ENCODE data around the gene ADA. TPM values are rescaled to one million over a fixed set of nuclear protein-coding genes. Genes with fewer than 3 reads are reported as not detected.
"Not testable (repeated sequence)": the region's sequence is repeated elsewhere in the genome, so short reads cannot be mapped to it uniquely, and the experiment has no call there.

Gene ADA
- total RNA-seq, 1 donor from 2014 or later, result 7.7 TPM

DNA sequence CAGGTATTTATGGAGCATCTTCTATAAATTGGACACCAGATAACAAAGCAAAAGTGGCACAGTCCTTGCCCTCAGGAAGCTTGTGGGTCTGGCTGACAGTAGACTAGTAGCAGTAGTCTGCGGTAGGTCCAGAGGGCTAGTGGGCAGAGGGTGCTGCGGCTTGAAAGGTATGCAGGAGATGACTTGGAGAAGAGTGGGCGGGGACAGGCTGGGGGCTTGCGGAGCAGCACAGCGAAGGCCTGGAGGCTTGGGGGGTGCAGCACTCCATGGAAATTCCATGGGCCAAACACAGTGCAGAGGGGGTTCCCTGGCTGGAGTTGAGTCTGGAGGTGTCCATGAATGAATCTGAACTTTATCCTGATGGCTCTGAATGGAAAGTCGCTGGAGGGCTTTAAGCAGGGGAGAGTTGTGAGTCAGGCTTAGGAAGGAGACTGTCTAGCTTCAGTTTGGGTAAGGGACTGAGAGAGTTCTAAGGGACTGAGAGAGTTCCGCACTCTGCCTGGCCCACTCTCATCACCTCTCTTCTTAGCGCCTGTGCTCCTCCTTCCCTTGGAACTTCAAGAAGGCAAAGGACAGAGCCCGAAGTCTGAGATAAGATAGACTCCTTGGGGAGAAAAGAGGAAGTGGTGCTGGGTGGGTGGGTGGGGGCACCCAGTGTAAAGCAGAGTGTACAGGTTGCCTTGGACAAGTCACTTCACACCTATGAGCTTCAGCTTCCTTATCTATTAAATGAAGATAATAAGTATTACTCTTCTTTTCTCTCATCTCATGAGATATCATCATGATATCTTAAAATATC, 60.3 kb downstream of the ADA start:
- H3K36me3 ChIP-seq, result peaks cover 31% of the 10 kb centered on the region
- TF ChIP-seq CTCF (IDR thresholded peaks at IDR 0.05), result no peak

GRCh38 chr20:44589537-44589936, 62.0 kb downstream of the ADA start:
- TF ChIP-seq CTCF (IDR thresholded peaks at IDR 0.05), result no peak
- no peak overlapping the region for H3K27ac ChIP-seq
- H3K4me3 ChIP-seq, result no peak overlapping the region
- H3K27me3 ChIP-seq (ENCODE audit: low read depth), result no peaks in the 10 kb centered on the region
- peaks cover 31% of the 10 kb centered on the region for H3K36me3 ChIP-seq
- no peak for DNase-seq
- peaks cover 42% of the 10 kb centered on the region for H3K4me1 ChIP-seq
- intact Hi-C loops (cut with DNase I), result loop anchor here (10.0 kb wide), 1 partner anchor 65 kb away; the partner anchor contains the start of gene SERINC3
- H3K9me3 ChIP-seq, result no peaks in the 10 kb centered on the region
- no peak for ATAC-seq

More for the DNA sequence above, 60.3 kb downstream of the ADA start:
- no peak for DNase-seq
- peaks cover 33% of the 10 kb centered on the region for H3K4me1 ChIP-seq
- intact Hi-C loops (cut with DNase I), result no loop called here
- H3K4me3 ChIP-seq, result no peak overlapping the region
- ATAC-seq, result no peak
- no peaks in the 10 kb centered on the region for H3K9me3 ChIP-seq
- H3K27me3 ChIP-seq (ENCODE audit: low read depth), result no peaks in the 10 kb centered on the region
- no peak overlapping the region for H3K27ac ChIP-seq

- not testable (repeated sequence) for H3K4me3 ChIP-seq; H3K27me3 ChIP-seq (ENCODE audit: low read depth); DNase-seq; H3K9me3 ChIP-seq; ATAC-seq; H3K27ac ChIP-seq
- intact Hi-C loops (cut with DNase I), result loop anchor here (10.0 kb wide), 1 partner anchor 64 kb away; the partner anchor contains the start of gene SERINC3
- peaks cover 31% of the 10 kb centered on the region for H3K36me3 ChIP-seq
- H3K4me1 ChIP-seq, result peaks cover 31% of the 10 kb centered on the region
These were observed 63.2 kb downstream of the ADA start for GRCh38 chr20:44588321-44588720.

GRCh38 chr20:44587035-44587980, 64.2 kb downstream of the ADA start:
- Histone ChIP-seq H3K27me3 (ENCODE audit: low read depth) (no peaks in the 10 kb centered on the region), H3K9me3 (no peaks in the 10 kb centered on the region), H3K4me3 (peak overlapping the region; percentile 7), H3K27ac (peak overlapping the region; percentile 27), H3K36me3 (peaks cover 27% of the 10 kb centered on the region), H3K4me1 (peaks cover 31% of the 10 kb centered on the region)
- DNase-seq (no peak), ATAC-seq (no peak)
- intact Hi-C loops (cut with DNase I), result loop anchor here (10.0 kb wide), 1 partner anchor 63 kb away; the partner anchor contains the start of gene SERINC3
- no peak for TF ChIP-seq CTCF (IDR thresholded peaks at IDR 0.05)

GRCh38 chr20:44586289-44586911, 65.1 kb downstream of the ADA start:
- intact Hi-C loops (cut with DNase I), result loop anchor here (10.0 kb wide), 1 partner anchor 62 kb away; the partner anchor contains the start of gene SERINC3
- peak overlapping the region; percentile 17 for H3K4me3 ChIP-seq

More at GRCh38 chr20:44586289-44586911, 65.1 kb downstream of the ADA start:
- Histone ChIP-seq H3K27me3 (ENCODE audit: low read depth) (no peaks in the 10 kb centered on the region), H3K4me1 (peaks cover 39% of the 10 kb centered on the region), H3K9me3 (no peaks in the 10 kb centered on the region), H3K27ac (peak overlapping the region; percentile 27), H3K36me3 (peaks cover 18% of the 10 kb centered on the region)
- no peak for TF ChIP-seq CTCF (IDR thresholded peaks at IDR 0.05)
- ATAC-seq (peak in 1 of 2 donors; percentile 33), DNase-seq (no peak)

Measured in lower lobe of right lung (tissue), 2 donors.